Ovary (tissue), 3 donors: ENCODE results near the gene INPP5E.

Source experiments
- CTCF ChIP-seq, 3 donors: fragments of 450-650 bp in 2 of 3; fragments of 200-600 bp in 1 of 3; IDR thresholded peaks; one replicate each; pipeline versions ENCODE4 v1.5.1 to v1.8.0; 2016 to 2022; ENCODE audit warnings: antibody characterized with exemption in 3 of 3, mild to moderate bottlenecking in 1 of 3
- EP300 ChIP-seq: sonication (generic); formaldehyde crosslinking; IDR thresholded peaks from one replicate; pipeline ENCODE4 v1.6.1; 2017; ENCODE audit warnings: antibody characterized with exemption
- POLR2A ChIP-seq: fragments of 450-650 bp; IDR thresholded peaks from one replicate; pipeline ENCODE4 v1.6.1; 2017; ENCODE audit warnings: antibody characterized with exemption, mild to moderate bottlenecking, moderate library complexity
- donor health status: DM: no; HTN: no; CAD: no.

DNA sequence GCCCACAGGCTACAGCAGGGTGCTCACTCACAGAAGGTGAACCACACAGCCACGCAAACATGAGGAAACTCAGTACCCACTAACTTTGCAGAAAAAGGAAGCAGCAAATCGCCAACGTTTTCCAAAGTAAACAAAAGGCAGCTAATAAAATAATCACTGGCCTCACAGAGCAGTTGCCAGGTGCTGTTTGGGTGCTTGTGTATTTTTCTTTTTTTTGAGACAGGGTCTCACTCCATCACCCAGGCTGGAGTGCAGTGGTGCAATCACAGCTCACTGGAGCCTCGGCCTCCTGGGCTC, 43.5 kb downstream of the INPP5E start:
- no peak for TF ChIP-seq CTCF (IDR thresholded peaks at IDR 0.05)
- TF ChIP-seq EP300: no peak
- no peak for TF ChIP-seq POLR2A
